ENCODE measurements around the gene UTRN.

DNA sequence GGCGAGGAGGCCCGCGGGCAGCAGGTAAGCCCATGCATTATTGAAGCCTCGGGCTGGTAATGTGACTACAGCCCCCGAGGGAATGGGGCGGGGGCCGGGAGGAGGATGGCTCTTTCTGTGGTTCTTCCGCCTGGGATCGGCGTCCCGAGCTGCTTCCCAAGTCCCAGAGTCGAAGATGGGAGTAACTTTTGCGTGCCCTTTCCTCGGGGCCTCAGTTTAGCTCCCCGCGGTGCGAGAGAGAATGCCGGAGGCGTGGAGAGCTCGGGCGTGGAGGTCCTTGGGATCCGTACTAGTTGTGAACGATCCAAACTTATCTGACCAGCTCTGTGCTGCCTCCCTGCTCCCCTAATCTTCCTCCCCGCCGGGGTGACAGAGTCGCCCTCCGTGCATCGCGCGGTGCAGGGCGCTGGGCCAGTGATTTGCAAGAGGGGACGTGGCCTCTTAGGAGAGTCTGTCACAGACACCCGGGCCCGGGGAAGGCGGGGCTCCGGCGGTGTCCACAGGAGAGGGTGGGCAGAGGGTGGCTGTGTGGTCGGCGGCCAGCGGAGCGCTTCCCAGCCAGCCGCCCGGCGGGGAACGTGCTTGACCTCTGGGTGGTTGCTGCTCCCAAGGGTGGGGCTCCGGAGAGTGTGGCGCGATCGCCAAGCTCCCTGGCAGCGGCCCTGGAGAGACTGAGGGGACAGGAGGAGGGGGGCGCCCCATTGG is 815 bp downstream of the UTRN start:
- TF ChIP-seq GATA2 (IDR thresholded peaks at IDR 0.05; ENCODE audit: low read depth, low read length) (no peak), GATA3 (IDR thresholded peaks at IDR 0.05; ENCODE audit: low read depth, low read length) (no peak)

All from SH-SY5Y (cell line).